GM23338 (cell line): ENCODE results near the gene SPAG16.

Experiments used
- CREB1 ChIP-seq: fragments of 250-450 bp; sonication (Bioruptor Pico); IDR thresholded peaks from 2 replicates; pipeline ENCODE4 v1.5.0; 2020; ENCODE audit warnings: low read depth, mild to moderate bottlenecking, moderate library complexity
- EZH2 ChIP-seq: fragments of 200-600 bp; sonication (generic); IDR thresholded peaks from one replicate; pipeline ENCODE4 v1.8.0; 2017; ENCODE audit warnings: antibody characterized with exemption, mild to moderate bottlenecking, low read depth; ENCODE audit not compliant: unreplicated experiment
- EZH2phosphoT487 ChIP-seq: fragments of 200-600 bp; sonication (generic); IDR thresholded peaks from one replicate; pipeline ENCODE4 v1.8.1; 2018; ENCODE audit warnings: antibody characterized with exemption; ENCODE audit not compliant: unreplicated experiment
- JUNB ChIP-seq: IDR thresholded peaks from one replicate; pipeline ENCODE4 v1.6.1; 2016; ENCODE audit warnings: antibody characterized with exemption; ENCODE audit not compliant: unreplicated experiment
- NANOG ChIP-seq: IDR thresholded peaks from 2 replicates; pipeline ENCODE4 v1.6.1; 2016; ENCODE audit warnings: antibody characterized with exemption, borderline replicate concordance
- POLR2AphosphoS5 ChIP-seq: IDR thresholded peaks from 2 replicates; pipeline ENCODE4 v1.6.1; 2016; ENCODE audit warnings: antibody characterized with exemption, low read depth
- STAT1 ChIP-seq: IDR thresholded peaks from one replicate; pipeline ENCODE4 v1.6.1; 2016; ENCODE audit warnings: antibody characterized with exemption; ENCODE audit not compliant: unreplicated experiment
- ZNF114 ChIP-seq: fragments of 250-450 bp; sonication (Bioruptor Pico); IDR thresholded peaks from 2 replicates; pipeline ENCODE4 v1.5.0; 2020; ENCODE audit warnings: mild to moderate bottlenecking, moderate library complexity
- ZNF331 ChIP-seq: fragments of 250-450 bp; sonication (Bioruptor Pico); IDR thresholded peaks from 2 replicates; pipeline ENCODE4 v1.5.0; 2020; ENCODE audit warnings: low read depth, mild to moderate bottlenecking, moderate library complexity
- TF ChIP-seq, protein P1 (sequence below), 2 experiments: fragments of 200-600 bp in 1 of 2; sonication (generic) in 1 of 2; conservative IDR thresholded peaks; 2 replicates each; pipeline versions ENCODE4 v1.5.1 to v1.6.1; 2016 to 2017; ENCODE audit warnings: antibody characterized with exemption in 2 of 2, low read depth in 2 of 2, mild to moderate bottlenecking in 2 of 2, moderate library complexity in 1 of 2
- TF ChIP-seq, protein P2 (sequence below): IDR thresholded peaks from 2 replicates; pipeline ENCODE4 v1.6.1; 2016; ENCODE audit warnings: antibody characterized with exemption
- TF ChIP-seq, protein P3 (sequence below): IDR thresholded peaks from one replicate; pipeline ENCODE4 v1.6.1; 2018; ENCODE audit warnings: antibody characterized with exemption; ENCODE audit not compliant: unreplicated experiment
- TF ChIP-seq, protein P4 (sequence below): fragments of 250-450 bp; sonication (Bioruptor Pico); IDR thresholded peaks from 2 replicates; pipeline ENCODE4 v1.5.0; 2020; ENCODE audit warnings: mild to moderate bottlenecking, moderate library complexity

GRCh38 chr2:214365549-214365948 is 1081.3 kb downstream of the SPAG16 start:
- TF ChIP-seq, protein P1, sequence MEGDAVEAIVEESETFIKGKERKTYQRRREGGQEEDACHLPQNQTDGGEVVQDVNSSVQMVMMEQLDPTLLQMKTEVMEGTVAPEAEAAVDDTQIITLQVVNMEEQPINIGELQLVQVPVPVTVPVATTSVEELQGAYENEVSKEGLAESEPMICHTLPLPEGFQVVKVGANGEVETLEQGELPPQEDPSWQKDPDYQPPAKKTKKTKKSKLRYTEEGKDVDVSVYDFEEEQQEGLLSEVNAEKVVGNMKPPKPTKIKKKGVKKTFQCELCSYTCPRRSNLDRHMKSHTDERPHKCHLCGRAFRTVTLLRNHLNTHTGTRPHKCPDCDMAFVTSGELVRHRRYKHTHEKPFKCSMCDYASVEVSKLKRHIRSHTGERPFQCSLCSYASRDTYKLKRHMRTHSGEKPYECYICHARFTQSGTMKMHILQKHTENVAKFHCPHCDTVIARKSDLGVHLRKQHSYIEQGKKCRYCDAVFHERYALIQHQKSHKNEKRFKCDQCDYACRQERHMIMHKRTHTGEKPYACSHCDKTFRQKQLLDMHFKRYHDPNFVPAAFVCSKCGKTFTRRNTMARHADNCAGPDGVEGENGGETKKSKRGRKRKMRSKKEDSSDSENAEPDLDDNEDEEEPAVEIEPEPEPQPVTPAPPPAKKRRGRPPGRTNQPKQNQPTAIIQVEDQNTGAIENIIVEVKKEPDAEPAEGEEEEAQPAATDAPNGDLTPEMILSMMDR (conservative IDR thresholded peaks at IDR 0.05; ENCODE audit: low read depth in 2 of 2): no peak
- TF ChIP-seq, protein P2, sequence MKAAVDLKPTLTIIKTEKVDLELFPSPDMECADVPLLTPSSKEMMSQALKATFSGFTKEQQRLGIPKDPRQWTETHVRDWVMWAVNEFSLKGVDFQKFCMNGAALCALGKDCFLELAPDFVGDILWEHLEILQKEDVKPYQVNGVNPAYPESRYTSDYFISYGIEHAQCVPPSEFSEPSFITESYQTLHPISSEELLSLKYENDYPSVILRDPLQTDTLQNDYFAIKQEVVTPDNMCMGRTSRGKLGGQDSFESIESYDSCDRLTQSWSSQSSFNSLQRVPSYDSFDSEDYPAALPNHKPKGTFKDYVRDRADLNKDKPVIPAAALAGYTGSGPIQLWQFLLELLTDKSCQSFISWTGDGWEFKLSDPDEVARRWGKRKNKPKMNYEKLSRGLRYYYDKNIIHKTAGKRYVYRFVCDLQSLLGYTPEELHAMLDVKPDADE: no peak
- no peak for TF ChIP-seq EZH2
- TF ChIP-seq, protein P3, sequence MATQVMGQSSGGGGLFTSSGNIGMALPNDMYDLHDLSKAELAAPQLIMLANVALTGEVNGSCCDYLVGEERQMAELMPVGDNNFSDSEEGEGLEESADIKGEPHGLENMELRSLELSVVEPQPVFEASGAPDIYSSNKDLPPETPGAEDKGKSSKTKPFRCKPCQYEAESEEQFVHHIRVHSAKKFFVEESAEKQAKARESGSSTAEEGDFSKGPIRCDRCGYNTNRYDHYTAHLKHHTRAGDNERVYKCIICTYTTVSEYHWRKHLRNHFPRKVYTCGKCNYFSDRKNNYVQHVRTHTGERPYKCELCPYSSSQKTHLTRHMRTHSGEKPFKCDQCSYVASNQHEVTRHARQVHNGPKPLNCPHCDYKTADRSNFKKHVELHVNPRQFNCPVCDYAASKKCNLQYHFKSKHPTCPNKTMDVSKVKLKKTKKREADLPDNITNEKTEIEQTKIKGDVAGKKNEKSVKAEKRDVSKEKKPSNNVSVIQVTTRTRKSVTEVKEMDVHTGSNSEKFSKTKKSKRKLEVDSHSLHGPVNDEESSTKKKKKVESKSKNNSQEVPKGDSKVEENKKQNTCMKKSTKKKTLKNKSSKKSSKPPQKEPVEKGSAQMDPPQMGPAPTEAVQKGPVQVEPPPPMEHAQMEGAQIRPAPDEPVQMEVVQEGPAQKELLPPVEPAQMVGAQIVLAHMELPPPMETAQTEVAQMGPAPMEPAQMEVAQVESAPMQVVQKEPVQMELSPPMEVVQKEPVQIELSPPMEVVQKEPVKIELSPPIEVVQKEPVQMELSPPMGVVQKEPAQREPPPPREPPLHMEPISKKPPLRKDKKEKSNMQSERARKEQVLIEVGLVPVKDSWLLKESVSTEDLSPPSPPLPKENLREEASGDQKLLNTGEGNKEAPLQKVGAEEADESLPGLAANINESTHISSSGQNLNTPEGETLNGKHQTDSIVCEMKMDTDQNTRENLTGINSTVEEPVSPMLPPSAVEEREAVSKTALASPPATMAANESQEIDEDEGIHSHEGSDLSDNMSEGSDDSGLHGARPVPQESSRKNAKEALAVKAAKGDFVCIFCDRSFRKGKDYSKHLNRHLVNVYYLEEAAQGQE: no peak
- no peak for TF ChIP-seq POLR2AphosphoS5
- no peak for TF ChIP-seq CREB1 (CRISPR knock-in tag)
- TF ChIP-seq JUNB: no peak
- no peak for TF ChIP-seq NANOG
- TF ChIP-seq EZH2phosphoT487: no peak
- TF ChIP-seq ZNF331: no peak
- TF ChIP-seq, protein P4, sequence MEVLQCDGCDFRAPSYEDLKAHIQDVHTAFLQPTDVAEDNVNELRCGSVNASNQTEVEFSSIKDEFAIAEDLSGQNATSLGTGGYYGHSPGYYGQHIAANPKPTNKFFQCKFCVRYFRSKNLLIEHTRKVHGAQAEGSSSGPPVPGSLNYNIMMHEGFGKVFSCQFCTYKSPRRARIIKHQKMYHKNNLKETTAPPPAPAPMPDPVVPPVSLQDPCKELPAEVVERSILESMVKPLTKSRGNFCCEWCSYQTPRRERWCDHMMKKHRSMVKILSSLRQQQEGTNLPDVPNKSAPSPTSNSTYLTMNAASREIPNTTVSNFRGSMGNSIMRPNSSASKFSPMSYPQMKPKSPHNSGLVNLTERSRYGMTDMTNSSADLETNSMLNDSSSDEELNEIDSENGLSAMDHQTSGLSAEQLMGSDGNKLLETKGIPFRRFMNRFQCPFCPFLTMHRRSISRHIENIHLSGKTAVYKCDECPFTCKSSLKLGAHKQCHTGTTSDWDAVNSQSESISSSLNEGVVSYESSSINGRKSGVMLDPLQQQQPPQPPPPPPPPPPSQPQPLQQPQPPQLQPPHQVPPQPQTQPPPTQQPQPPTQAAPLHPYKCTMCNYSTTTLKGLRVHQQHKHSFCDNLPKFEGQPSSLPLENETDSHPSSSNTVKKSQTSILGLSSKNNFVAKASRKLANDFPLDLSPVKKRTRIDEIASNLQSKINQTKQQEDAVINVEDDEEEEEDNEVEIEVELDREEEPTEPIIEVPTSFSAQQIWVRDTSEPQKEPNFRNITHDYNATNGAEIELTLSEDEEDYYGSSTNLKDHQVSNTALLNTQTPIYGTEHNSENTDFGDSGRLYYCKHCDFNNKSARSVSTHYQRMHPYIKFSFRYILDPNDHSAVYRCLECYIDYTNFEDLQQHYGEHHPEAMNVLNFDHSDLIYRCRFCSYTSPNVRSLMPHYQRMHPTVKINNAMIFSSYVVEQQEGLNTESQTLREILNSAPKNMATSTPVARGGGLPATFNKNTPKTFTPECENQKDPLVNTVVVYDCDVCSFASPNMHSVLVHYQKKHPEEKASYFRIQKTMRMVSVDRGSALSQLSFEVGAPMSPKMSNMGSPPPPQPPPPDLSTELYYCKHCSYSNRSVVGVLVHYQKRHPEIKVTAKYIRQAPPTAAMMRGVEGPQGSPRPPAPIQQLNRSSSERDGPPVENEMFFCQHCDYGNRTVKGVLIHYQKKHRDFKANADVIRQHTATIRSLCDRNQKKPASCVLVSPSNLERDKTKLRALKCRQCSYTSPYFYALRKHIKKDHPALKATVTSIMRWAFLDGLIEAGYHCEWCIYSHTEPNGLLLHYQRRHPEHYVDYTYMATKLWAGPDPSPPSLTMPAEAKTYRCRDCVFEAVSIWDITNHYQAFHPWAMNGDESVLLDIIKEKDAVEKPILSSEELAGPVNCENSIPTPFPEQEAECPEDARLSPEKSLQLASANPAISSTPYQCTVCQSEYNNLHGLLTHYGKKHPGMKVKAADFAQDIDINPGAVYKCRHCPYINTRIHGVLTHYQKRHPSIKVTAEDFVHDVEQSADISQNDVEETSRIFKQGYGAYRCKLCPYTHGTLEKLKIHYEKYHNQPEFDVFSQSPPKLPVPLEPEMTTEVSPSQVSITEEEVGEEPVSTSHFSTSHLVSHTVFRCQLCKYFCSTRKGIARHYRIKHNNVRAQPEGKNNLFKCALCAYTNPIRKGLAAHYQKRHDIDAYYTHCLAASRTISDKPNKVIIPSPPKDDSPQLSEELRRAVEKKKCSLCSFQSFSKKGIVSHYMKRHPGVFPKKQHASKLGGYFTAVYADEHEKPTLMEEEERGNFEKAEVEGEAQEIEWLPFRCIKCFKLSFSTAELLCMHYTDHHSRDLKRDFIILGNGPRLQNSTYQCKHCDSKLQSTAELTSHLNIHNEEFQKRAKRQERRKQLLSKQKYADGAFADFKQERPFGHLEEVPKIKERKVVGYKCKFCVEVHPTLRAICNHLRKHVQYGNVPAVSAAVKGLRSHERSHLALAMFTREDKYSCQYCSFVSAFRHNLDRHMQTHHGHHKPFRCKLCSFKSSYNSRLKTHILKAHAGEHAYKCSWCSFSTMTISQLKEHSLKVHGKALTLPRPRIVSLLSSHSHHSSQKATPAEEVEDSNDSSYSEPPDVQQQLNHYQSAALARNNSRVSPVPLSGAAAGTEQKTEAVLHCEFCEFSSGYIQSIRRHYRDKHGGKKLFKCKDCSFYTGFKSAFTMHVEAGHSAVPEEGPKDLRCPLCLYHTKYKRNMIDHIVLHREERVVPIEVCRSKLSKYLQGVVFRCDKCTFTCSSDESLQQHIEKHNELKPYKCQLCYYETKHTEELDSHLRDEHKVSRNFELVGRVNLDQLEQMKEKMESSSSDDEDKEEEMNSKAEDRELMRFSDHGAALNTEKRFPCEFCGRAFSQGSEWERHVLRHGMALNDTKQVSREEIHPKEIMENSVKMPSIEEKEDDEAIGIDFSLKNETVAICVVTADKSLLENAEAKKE (CRISPR knock-in tag): no peak
- no peak for TF ChIP-seq ZNF114 (CRISPR knock-in tag)
- no peak for TF ChIP-seq STAT1
